Endothelial cell of hepatic sinusoid (primary cell): Measurements from ENCODE around the gene PTPRM.

Source experiments
- in situ Hi-C: cut with HindIII; loops from 2 replicates; pipeline ENCODE4 v1.10.0; 2017; ENCODE audit warnings: low sequenced_read_pairs

The PTPRM gene

GRCh38 chr18:7598167-7599047, 31.3 kb downstream of the PTPRM start:
- in situ Hi-C loops = no loop called here

DNA sequence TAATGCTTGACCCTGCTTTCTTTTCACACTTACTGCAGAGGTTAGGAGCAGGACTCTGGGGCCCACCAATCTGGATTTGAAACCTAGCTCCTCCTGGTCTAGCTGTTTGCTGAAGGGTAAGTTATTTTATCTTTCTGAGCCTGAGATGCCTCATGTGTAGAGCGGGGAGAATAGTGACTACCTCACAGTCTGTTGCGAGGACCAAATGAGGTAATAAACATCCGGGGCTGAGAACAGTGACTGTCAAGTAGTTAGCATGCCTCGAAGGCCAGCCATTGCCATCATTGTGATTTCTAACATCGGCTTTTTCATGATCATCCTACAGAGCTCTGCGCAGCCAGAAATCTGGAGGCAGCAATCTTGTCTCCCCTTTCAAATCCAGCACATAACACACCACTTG, 32.9 kb downstream of the PTPRM start:
- in situ Hi-C loops = no loop called here

GRCh38 chr18:7600528-7601245, 33.6 kb downstream of the PTPRM start:
- in situ Hi-C loops = no loop called here

DNA sequence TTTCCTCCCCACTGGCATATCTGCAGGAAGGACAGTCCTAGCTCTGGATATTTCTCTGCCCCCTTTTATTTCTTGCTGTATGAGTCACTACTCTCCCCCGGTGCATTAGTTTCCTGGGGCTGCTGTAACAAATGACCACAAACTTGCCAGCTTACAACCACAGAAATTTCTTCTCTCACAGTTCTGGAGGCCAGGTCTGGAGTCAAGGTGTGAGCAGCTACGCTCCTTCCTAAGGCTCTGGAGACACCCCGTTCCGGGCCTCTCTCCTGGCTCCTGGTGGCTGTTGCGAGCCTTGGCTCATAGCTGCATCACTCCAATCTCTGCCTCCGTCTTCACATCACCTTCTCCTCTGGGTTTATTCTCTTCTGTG, 34.1 kb downstream of the PTPRM start:
- in situ Hi-C loops = no loop called here

GRCh38 chr18:7601936-7602335, 34.8 kb downstream of the PTPRM start:
- in situ Hi-C loops = no loop called here

DNA sequence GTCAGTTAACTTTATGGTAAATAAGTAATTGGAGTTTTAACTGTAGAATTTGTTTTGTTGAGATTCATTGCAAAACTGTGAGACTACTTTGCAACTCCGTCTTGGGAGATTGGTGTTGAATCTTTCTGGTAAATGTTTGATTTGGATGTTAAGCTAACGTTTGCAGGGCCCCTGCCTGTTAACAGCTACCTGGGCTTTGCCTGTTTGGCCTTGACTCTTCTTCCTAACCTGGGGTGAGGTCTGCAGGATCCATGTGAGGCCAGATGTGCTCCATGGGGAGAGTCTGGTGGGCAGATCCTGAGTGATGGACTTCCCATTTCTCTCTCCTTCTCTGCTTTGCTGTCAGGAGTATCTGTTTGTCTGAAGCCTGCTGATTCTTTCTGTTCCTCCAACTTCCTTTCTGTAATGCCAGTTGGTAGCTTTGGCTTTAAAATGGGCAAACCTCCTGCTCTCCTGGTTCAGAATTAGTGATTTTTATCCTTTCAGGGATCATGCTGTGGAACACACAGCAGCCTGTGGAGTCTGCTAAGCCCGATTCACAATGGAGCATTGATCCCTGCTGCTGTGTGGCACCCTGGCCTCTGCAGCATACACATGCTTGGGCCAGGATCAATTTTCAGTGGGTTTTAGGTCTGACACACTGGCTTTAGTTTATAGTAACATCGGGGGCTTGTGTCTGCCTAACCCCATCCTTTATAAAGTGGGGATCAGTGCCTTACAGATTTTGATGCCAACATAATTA, 36.3 kb downstream of the PTPRM start:
- in situ Hi-C loops = no loop called here

GRCh38 chr18:7604361-7604760, 37.2 kb downstream of the PTPRM start:
- in situ Hi-C loops = no loop called here

DNA sequence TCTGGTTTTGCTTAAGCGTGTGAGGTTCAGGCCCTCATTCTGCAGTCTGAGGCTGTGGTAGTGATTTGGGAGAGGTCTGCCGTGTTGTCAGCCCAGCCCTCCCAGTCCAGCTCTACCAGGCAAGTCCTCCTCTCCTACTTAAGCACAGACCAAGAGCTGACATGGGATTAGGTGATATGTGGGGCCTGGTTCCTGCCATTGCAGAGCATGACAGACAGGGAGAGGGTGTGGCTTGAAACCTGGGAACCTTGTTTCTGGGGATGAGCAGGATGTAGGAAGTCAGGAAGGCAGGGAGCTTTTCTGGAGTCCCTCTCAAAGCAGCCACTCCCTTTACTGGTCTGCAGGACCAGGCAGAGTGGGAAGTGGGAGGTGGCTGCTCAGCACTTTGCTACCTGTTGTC, 38.6 kb downstream of the PTPRM start:
- in situ Hi-C loops = no loop called here

GRCh38 chr18:7607540-7608173, 40.5 kb downstream of the PTPRM start:
- in situ Hi-C loops = no loop called here

DNA sequence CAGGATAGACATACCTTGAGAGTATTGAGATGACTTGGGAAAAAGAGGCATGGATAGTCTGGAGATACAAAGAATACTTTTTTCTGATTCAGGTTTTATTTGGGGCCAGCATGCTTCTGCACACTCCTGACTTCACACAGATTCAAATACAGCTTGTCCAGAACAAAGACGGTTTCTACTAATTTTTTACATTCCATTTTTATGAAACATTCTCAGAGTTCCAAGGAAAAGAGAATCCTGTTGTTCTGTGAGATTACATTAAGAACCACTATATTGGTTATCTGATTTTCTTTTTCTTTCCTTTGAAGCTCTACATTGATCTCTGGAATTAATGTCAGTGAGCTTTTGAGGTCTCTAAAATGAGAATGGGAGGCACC, 41.0 kb downstream of the PTPRM start:
- in situ Hi-C loops = no loop called here

- in situ Hi-C loops = no loop called here
These were observed 41.7 kb downstream of the PTPRM start for GRCh38 chr18:7608781-7609201.

DNA sequence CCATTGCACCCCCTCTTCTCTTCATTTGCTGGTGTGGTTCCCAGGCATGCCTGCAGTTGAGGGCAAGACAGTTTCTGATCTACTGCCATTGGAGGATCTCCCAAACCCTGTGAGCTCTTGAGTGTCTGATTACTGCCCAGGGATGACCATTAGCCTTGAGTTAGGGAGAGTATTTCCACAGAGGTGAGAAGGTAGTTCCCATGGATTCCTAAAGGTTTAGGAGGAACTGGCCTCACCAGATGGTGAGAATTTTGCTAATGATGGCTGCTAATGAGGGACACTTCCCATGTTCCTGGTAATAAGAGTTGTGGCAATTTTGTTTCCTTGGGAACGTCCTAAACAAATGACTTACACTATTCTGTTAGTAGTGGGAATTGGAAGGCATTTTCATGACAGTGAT, 42.5 kb downstream of the PTPRM start:
- in situ Hi-C loops = no loop called here

- in situ Hi-C loops = no loop called here
These were observed 46.9 kb downstream of the PTPRM start for GRCh38 chr18:7614042-7614441.

- in situ Hi-C loops = no loop called here
These were observed 48.7 kb downstream of the PTPRM start for GRCh38 chr18:7615840-7616239.

DNA sequence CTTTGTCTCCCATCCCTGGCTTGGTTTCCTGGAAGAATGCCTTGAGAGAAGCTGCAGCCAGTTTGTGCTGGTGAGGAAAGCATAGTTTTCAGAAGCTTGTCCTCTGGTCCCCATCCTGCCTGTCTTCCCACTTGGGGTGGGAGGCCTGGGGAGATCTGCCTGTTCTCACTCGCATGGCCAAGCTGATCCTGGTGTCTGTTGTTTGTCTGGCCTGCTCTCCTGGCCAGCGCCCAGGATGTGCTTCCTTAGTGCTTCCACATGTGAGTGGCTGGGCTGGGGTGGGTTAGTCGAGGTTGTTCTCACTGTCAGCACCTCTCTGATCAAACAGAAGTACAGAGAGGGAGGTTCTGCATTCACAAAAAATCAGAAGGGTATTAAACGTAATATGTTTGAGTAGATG, 49.5 kb downstream of the PTPRM start:
- in situ Hi-C loops = no loop called here

DNA sequence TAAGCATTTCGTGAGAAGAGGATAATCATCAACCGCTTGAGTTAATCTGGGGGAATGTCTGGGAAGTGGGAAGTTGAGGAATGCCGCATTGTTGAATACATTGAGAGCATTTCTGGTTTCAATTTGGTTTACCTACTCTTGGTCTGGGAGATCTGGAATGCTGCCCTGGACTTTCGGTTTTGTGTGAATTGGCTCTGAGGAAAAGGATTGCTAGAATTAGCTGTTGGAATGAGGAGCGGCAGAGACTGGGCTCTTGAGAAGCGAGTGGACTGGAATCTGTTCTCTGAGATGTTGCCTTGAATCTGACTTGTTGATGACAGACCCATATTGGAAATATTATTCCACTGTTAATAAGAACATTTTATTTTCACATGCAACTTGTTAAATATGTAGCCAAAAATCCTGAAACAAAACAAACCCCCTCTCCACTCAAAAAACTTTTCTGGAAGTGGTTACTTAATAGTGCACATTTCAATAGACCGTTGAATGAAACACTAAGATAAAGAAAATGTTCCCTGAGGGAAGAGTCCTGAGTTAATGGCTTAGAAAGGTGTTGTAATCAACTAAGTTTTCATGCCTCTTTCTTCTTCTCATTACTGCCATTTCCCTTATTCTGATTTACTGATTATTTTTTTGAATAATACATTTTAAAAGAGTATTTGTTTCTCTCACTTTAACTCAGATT, 50.8 kb downstream of the PTPRM start:
- in situ Hi-C loops = no loop called here

DNA sequence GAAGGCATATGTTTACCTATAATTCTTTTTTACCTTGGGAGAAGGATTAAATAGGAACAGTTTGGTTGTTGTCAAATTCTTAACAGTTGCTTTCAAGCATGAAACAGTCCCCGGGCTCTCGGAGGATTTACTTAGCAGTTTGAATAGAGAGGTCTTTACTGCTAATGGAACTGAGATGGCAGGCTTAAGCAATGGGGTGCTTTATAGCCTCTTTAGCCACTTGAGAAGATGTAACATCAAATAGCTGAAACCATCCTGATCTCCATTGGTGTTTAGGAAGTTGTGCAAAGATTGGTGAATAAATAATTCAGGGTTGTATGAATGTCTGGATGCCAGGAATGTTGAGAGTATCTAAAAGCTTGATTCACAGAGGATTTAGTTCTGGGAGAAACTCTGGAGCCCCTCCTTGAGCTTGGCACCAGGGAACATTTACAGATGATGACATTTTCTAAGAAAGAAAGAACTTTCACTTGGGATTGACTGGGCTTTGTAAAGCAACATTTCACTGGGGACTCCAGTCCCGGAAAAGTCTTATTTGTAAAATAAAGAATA, 51.9 kb downstream of the PTPRM start:
- in situ Hi-C loops = no loop called here

- in situ Hi-C loops = no loop called here
These were observed 52.6 kb downstream of the PTPRM start for GRCh38 chr18:7619676-7620075.

- in situ Hi-C loops = no loop called here
These were observed 55.6 kb downstream of the PTPRM start for GRCh38 chr18:7622721-7623120.

GRCh38 chr18:7623681-7624080, 56.6 kb downstream of the PTPRM start:
- in situ Hi-C loops = no loop called here
